HepG2 (cell line): ENCODE measurements around the gene ATXN2. TPM values are rescaled to one million over a fixed set of nuclear protein-coding genes. Genes with fewer than 3 reads are reported as not detected.

Source experiments
- AKAP8 ChIP-seq: sonication (generic); formaldehyde crosslinking; IDR thresholded peaks from 2 replicates; pipeline ENCODE4 v1.5.1; 2020; ENCODE audit warnings: mild to moderate bottlenecking, missing genetic modification reagents
- ATRX ChIP-seq: sonication (generic); formaldehyde crosslinking; IDR thresholded peaks from 2 replicates; pipeline ENCODE4 v1.4.0; 2020; ENCODE audit warnings: missing genetic modification reagents, borderline replicate concordance
- E2F2 ChIP-seq: sonication (generic); formaldehyde crosslinking; IDR thresholded peaks from 2 replicates; pipeline ENCODE4 v1.4.0; 2020; ENCODE audit warnings: missing genetic modification reagents, borderline replicate concordance
- GMEB1 ChIP-seq: sonication (generic); formaldehyde crosslinking; IDR thresholded peaks from 2 replicates; pipeline ENCODE4 v1.5.1; 2020; ENCODE audit warnings: missing genetic modification reagents, mild to moderate bottlenecking, borderline replicate concordance
- KLF13 ChIP-seq: sonication (generic); formaldehyde crosslinking; IDR thresholded peaks from 2 replicates; pipeline ENCODE4 v1.4.0; 2020; ENCODE audit warnings: mild to moderate bottlenecking, missing genetic modification reagents
- MYPOP ChIP-seq: sonication (generic); formaldehyde crosslinking; IDR thresholded peaks from 2 replicates; pipeline ENCODE4 v1.8.1; 2023; ENCODE audit warnings: mild to moderate bottlenecking, moderate library complexity, missing genetic modification reagents
- NRL ChIP-seq: sonication (generic); formaldehyde crosslinking; IDR thresholded peaks from 2 replicates; pipeline ENCODE4 v1.5.0; 2020; ENCODE audit warnings: missing genetic modification reagents, mild to moderate bottlenecking, moderate library complexity, borderline replicate concordance
- ZNF318 ChIP-seq: sonication (generic); formaldehyde crosslinking; IDR thresholded peaks from 2 replicates; pipeline ENCODE4 v1.4.0; 2020; ENCODE audit warnings: mild to moderate bottlenecking, missing genetic modification reagents
- ZSCAN5A ChIP-seq: sonication (generic); formaldehyde crosslinking; IDR thresholded peaks from 2 replicates; pipeline ENCODE4 v1.8.0; 2022; ENCODE audit warnings: mild to moderate bottlenecking, missing genetic modification reagents, borderline replicate concordance
- polyA plus RNA-seq, 8 experiments: library from polyadenylated mRNA; depleted of rRNA in 3 of 8; stranded (reverse) in 7 of 8; unstranded in 1 of 8; fragments of >200 nt; fragmentation: Illumina TruSeq in 4 of 8; extraction: Trizol in 4 of 8; gene quantifications; 2 replicates each; pipeline versions ENCODE4 v1.2.1 to v1.2.3, GENCODE V29; 2011 to 2016; ENCODE audit warnings: low read depth in 4 of 8, missing spikeins in 1 of 8, mixed read lengths in 1 of 8; ENCODE audit not compliant: insufficient read depth in 1 of 8
- total RNA-seq, 5 experiments: library from RNA; depleted of rRNA; stranded (reverse); fragments of >200 nt; fragmentation: Illumina TruSeq; extraction: Trizol; gene quantifications; 2 replicates each; pipeline ENCODE4 v1.2.3, GENCODE V29; 2016; ENCODE audit warnings: low read depth in 1 of 5

Gene ATXN2
- total and polyA plus RNA-seq, 2 of the 13 experiments (the other 11 are each of a cell fraction or from before 2014, with no cell fraction given), result 18.1 to 27.1 TPM

GRCh38 chr12:111599453-111600204 is 514 bp upstream of the ATXN2 start (continued):
- TF ChIP-seq ZSCAN5A (CRISPR knock-in tag), result 0 out of 2 replicates have a peak, but pooled peaks have one; percentile 33
- TF ChIP-seq AKAP8 (CRISPR knock-in tag), result no peak
- TF ChIP-seq GMEB1 (CRISPR knock-in tag), result no peak
- no peak for TF ChIP-seq ZNF318
- peak; percentile 10; the same call in 1 of the 2 replicates for TF ChIP-seq MYPOP (CRISPR knock-in tag)
- peak; percentile 59; the same call in 1 of the 2 replicates for TF ChIP-seq NRL (CRISPR knock-in tag)
- no peak for TF ChIP-seq ATRX
- no peak; the same call in 1 of the 2 replicates for TF ChIP-seq E2F2 (CRISPR knock-in tag)
- TF ChIP-seq KLF13 (CRISPR knock-in tag), result peak; percentile 77; the same call in 1 of the 2 replicates
